Medulla oblongata (tissue), 1 donor: Measurements from ENCODE around the gene FZR1.
"Not testable (repeated sequence)": the region's sequence is repeated elsewhere in the genome, so short reads cannot be mapped to it uniquely, and the experiment has no call there.

Experiments used
- DNase-seq: peaks from one replicate; pipeline ENCODE4 v3.0.0-alpha.2; 2015; ENCODE audit errors: extremely low spot score

The FZR1 gene

DNA sequence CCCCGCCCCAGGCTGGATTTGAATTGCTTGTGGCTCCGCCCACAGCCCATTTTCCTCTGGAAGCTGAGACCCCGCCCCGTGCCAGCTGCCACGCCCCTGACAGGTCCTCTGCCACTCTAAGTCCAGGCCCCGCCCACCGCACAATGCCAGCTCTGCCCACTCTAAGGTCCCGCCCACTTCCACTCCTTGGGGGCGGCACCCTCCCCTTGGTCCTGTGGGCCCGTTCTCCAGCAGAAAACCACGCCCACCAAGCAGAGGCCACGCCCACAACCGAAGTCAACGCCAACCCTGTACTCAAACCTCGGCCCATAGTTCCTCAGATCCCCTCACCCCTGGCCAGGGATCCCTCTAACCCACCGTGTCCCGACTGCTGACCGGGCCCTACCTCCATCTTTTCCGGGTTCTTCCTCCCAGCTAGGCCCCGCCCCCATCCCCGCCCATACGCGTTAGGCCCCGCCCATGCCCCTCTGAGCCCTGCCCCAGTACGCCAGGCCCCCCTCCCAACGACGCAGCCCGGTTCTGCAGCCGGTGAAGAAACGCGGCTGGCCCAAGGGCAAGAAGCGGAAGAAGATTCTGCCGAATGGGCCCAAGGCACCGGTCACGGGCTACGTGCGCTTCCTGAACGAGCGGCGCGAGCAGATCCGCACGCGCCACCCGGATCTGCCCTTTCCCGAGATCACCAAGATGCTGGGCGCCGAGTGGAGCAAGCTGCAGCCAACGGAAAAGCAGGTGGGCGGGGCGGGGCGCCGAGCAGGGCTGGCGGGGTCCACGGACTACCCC lies 67.9 kb downstream of the FZR1 start:
- DNase-seq: peak; percentile 81

- DNase-seq: peak; percentile 15
Measured at GRCh38 chr19:3575260-3575741, 69.2 kb downstream of the FZR1 start.

DNA sequence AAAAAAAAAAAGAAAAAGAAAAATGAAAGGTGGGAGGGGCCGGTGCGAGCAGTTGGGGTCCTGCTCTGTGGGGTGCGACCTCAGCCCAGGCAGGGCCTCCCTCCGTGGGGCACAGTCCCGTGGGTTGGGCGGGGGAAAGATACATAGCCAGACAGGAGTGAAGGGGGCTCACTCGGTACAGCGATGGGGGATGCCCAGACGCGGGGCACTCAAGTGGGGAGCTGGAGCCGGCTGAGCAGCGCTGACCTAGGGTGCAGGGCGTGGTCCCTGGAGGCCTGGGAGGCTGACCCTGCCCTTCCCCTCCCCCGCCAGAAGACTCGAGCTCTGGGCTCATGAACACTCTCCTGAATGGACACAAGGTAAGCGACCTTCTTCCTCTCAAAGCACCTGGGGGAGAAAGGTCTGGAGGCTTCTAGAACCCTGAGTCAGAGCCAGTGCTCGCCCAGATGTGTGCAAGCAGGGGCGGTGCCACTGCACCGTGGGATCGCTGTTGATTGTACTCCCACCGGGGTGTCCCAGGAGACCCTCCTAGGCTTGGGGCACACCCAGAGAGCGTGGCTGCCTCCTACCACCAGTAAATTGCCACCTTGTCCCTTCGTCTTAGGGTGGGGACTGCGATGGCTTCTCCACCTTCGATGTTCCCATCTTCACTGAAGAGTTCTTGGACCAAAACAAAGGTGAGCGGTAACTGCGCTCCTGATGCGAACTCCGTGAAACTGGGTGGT lies 70.0 kb downstream of the FZR1 start:
- no peak for DNase-seq

- no peak for DNase-seq
Measured at GRCh38 chr19:3576696-3577443, 70.8 kb downstream of the FZR1 start.

DNA sequence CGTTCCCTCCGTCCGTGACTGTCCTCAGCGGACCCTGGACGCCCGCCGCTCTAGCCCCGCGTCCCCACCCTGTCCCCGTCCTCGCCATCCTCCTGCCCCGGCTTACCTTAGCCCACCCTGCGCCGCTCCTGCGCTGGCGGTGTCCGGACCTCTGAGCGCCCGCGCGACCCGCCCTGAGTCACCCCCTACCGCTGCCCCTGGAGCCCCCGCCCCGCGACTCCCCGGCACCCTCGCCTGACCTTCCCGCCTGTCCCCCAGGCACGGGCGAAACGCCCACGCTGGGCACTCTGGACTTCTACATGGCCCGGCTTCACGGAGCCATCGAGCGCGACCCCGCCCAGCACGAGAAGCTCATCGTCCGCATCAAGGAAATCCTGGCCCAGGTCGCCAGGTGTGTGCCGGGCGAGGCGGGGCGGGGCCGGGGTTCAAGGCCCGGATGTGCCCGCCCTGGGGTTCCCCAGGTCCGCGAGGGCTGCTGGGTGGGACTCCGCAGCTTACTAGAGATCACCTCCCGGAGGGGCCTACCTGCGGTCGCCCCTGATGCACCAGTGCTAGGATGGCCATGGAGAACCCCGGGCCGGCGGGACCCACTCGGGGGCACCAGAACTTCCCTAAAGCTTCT lies 71.7 kb downstream of the FZR1 start:
- DNase-seq: no peak

- DNase-seq: no peak
Measured at GRCh38 chr19:3578390-3578789, 72.3 kb downstream of the FZR1 start.

DNA sequence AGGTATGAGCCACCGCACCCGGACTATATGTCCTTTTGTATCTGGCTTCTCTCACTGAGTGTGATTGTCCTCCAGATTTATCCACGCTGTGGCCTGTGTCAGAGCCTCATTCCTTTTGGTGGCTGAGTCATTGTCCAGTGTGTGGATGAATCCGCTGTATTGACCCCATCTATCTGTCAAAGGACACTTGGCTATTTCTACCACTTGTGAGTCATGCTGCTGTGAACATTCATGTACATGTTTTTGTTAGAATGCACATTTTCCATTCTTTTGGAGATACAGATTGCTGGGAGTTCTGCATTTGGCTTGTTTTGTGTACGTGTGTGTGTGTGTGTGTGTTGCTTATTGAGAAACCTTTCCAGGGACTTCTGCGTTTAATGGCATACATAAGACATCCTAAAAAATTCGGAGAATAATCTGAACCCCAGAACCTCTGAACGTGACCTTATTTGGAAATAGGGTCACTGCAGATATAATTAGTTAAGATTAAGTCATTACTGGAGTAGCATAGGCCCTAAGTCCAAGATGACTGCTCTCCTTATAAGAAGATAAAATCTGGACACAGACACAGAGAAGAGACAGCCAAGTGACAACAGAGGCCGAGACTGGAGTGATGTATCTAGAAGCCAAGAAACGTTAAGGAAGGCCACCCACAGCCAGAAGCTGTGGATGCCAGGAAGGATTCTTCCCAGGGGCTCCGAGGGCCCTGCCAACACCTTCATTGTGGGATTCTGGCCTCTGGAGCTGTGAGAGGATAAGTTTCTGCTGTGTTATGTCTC lies 74.2 kb downstream of the FZR1 start:
- DNase-seq: peak; percentile 18

- DNase-seq: not testable (repeated sequence)
Measured at GRCh38 chr19:3581792-3582191, 75.7 kb downstream of the FZR1 start.

DNA sequence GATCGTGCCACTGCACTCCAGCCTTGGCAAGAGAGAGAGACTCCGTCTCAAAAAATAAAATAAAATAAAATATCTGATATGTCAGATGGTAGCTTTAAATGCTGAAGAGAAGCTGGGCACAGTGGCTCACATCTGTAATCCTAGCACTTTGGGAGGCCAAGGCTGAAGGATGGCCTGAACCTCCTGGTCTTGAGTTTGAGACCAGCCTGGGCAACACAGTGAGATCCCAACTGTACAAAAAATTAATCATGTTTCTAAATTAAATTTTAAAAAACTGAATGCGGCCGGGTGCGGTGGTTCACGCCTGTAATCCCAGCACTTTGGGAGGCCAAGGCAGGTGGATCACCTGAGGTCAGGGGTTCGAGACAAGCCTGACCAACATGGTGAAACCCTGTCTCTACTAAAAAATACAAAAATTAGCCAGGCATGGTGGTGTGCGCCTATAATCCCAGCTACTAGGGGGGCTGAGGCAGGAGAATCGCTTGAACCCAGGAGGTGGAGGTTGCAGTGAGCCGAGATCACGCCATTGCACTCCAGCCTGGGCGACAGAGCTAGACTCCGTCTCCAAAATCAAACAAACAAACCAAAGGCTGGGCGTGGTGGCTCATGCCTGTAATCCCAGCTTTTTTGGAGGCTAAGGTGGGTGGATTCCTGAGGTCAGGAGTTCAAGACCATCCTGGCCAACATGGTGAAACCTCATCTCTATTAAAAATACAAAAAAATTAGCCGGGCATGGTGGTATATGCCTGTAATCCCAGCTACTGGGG lies 78.1 kb downstream of the FZR1 start:
- not testable (repeated sequence) for DNase-seq

- DNase-seq: no peak
Measured at GRCh38 chr19:3585301-3586126, 79.4 kb downstream of the FZR1 start, which contains the start of gene GIPC3. Gene GIPC3 (plus strand): TSS chr19:3585478. CDS start chr19:3585598, 120 bp downstream.

DNA sequence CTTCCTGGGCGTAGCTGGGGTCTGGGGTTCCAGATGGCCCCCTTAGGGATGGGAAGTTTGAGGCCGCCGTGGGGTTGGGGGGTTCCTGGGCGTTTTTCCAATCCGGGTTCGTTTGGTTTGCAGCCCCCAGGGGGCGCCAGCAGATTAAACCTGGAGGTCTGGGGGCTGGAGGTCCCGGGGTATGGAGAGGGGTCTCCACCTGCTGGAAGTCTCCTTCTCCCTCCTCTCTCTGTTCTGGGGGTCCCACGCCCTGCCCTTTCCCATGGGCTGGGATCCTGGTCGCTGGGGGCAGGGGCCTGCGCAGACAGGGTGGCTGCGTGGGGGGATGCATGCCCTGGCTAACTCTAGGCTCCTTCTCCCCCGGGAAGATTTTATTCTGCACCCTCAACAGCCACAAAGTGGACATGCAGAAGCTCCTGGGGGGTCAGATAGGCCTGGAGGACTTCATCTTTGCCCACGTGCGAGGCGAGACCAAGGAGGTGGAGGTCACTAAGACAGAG lies 80.1 kb downstream of the FZR1 start:
- DNase-seq: no peak

GRCh38 chr19:3586707-3587346 lies 80.7 kb downstream of the FZR1 start:
- DNase-seq: no peak
